ENCODE data around the gene TIMP2. TPM values are rescaled to one million over a fixed set of nuclear protein-coding genes. Genes with fewer than 3 reads are reported as not detected.

The TIMP2 gene
- total RNA-seq, 4 donors from 2014 or later = 20.4 to 28.7 (median 27.0) TPM

DNA sequence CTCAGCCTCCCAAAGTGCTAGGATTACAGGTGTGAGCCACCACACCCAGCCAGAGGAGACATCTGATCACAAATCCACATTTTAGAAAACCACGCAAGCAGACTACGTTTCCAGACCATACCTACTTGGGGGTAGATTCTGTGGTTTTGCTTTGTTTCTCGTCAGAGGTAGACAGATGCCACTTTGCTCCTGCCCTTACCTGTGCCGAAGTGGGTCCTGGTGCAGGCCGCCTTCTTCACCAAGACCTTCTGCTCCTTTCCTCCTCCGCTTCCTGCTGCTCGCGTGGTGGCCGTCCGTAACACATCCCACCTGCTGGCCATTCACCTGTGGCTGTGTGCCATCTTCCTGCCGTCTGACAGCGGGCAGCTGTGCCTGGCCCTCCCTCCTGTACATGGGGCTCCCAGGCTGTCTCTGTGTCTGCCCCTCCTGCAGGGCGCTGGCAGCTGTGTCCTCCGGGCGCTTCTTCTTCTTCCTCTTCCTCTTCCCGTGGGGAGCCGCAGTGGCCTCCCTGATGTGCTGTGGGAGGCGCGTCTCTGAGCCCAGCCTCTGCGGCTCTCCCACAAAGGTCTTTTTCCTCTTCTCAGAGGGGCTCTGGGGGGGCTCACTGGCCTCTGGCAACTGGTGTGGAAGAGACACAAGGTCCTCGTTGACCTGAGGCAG lies 121.9 kb downstream of the TIMP2 start:
- Histone ChIP-seq H3K4me1 (peaks cover 0 to 3% of the 10 kb centered on the region in 2 donors), H3K36me3 (peaks cover 10 to 52% of the 10 kb centered on the region in 2 donors), H3K27me3 (no peaks in the 10 kb centered on the region), H3K4me3 (no peak overlapping the region), H3K27ac (peak overlapping the region in 1 of 4 donors; percentile 57), H3K9me3 (no peaks in the 10 kb centered on the region)
- DNase-seq = no peak
- in situ Hi-C loops (cut with MboI; ENCODE audit: low sequenced_read_pairs in 4 of 4) = loop anchor here (10.0 to 25.0 kb wide), 2 partner anchors 309 to 316 kb away; no protein-coding TSS in a partner anchor
- intact Hi-C loops (cut with DNase I; ENCODE audit: low total_unique reads) = no loop called here
- ATAC-seq = no peak
- TF ChIP-seq POLR2A (IDR thresholded peaks at IDR 0.05) = no peak
- TF ChIP-seq, protein P1, sequence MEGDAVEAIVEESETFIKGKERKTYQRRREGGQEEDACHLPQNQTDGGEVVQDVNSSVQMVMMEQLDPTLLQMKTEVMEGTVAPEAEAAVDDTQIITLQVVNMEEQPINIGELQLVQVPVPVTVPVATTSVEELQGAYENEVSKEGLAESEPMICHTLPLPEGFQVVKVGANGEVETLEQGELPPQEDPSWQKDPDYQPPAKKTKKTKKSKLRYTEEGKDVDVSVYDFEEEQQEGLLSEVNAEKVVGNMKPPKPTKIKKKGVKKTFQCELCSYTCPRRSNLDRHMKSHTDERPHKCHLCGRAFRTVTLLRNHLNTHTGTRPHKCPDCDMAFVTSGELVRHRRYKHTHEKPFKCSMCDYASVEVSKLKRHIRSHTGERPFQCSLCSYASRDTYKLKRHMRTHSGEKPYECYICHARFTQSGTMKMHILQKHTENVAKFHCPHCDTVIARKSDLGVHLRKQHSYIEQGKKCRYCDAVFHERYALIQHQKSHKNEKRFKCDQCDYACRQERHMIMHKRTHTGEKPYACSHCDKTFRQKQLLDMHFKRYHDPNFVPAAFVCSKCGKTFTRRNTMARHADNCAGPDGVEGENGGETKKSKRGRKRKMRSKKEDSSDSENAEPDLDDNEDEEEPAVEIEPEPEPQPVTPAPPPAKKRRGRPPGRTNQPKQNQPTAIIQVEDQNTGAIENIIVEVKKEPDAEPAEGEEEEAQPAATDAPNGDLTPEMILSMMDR (IDR thresholded peaks at IDR 0.05 in 4 of 5, conservative IDR thresholded peaks at IDR 0.05 in 1 of 5) = no peak

Other genes with a start within 250 kb of the TIMP2 start
- 10 to 100 TPM; 24.7 to 43.7 (median 32.4) TPM for gene CYTH1, start 143.1 kb downstream of the TIMP2 start, total RNA-seq
- gene USP36, start 84.6 kb downstream of the TIMP2 start, total RNA-seq = 10 to 100 TPM; 15.2 to 21.1 (median 20.0) TPM
- gene CEP295NL, start 22.2 kb downstream of the TIMP2 start, total RNA-seq = under 1 TPM in 1 of 4 donors, not detected in 3; 0.16 TPM
- gene LGALS3BP, start 54.5 kb upstream of the TIMP2 start, total RNA-seq = 10 to 100 TPM; 15.0 to 45.9 (median 23.0) TPM
- 10 to 100 TPM; 17.5 to 38.3 (median 26.6) TPM for gene CANT1, start 84.4 kb upstream of the TIMP2 start, total RNA-seq
- 10 to 100 TPM; 11.1 to 38.6 (median 21.2) TPM for gene C1QTNF1, start 98.8 kb upstream of the TIMP2 start, total RNA-seq
- gene ENGASE, start 149.4 kb upstream of the TIMP2 start, total RNA-seq = 10 to 100 TPM in 2 of 4 donors, 1 to 10 TPM in 2; 5.1 to 14.2 (median 9.3) TPM